Measurements from ENCODE around the gene GOSR1. TPM values are rescaled to one million over a fixed set of nuclear protein-coding genes. Genes with fewer than 3 reads are reported as not detected.

GOSR1 gene
- total and polyA plus RNA-seq, 2 donors (not counting 3 experiments of a cell fraction or from before 2014, with no cell fraction given), result 13.8 to 41.0 TPM

GRCh38 chr17:30520436-30520835, 43.2 kb downstream of the GOSR1 start:
- no peak for FAIRE-seq
- peaks cover 4 to 10% of the 10 kb centered on the region in 2 experiments for H3K36me3 ChIP-seq (ENCODE audit: control insufficient read depth in 2 of 2, extremely low read depth in 1 of 2, insufficient read depth in 2 of 2, low read length in 2 of 2)
- TF ChIP-seq MAX (IDR thresholded peaks at IDR 0.05; ENCODE audit: insufficient read depth, insufficient read length), result no peak
- no peak for TF ChIP-seq POLR2A (IDR thresholded peaks at IDR 0.05; ENCODE audit: low read depth, low read length)
- TF ChIP-seq JUN (IDR thresholded peaks at IDR 0.05; ENCODE audit: borderline replicate concordance, insufficient read depth, insufficient read length, low read depth), result no peak
- TF ChIP-seq POLR2AphosphoS5 (IDR thresholded peaks at IDR 0.05; ENCODE audit: insufficient read depth, low read depth, low read length), result no peak
- TF ChIP-seq MYC (IDR thresholded peaks at IDR 0.05; ENCODE audit: low read depth, low read length), result no peak
- TF ChIP-seq EZH2 (IDR thresholded peaks at IDR 0.05; ENCODE audit: borderline replicate concordance, low read depth, low read length, severe bottlenecking), result no peak
- TF ChIP-seq CTCF (IDR thresholded peaks at IDR 0.05; ENCODE audit: extremely low read depth in 1 of 2, insufficient read depth in 1 of 2, low read depth in 1 of 2, low read length in 2 of 2), result no peak
- TF ChIP-seq FOS (IDR thresholded peaks at IDR 0.05; ENCODE audit: borderline replicate concordance, insufficient read depth, low read length), result no peak
- no peak for TF ChIP-seq GATA2 (IDR thresholded peaks at IDR 0.05; ENCODE audit: insufficient read depth, insufficient read length, low read depth, low read length)

More at GRCh38 chr17:30520436-30520835, 43.2 kb downstream of the GOSR1 start:
- no TSS peak for BruUV-seq (replicated peaks)
- no peaks in the 10 kb centered on the region for H3K9me1 ChIP-seq (replicated peaks; ENCODE audit: control insufficient read depth, extremely low read depth, insufficient read depth, low read length)
- no peaks in the 10 kb centered on the region for H3K79me2 ChIP-seq (ENCODE audit: control insufficient read depth, insufficient read depth, low read length)
- no peak overlapping the region for H3K4me3 ChIP-seq (replicated peaks in 1 of 3; ENCODE audit: insufficient read depth in 1 of 3, low read depth in 1 of 3, low read length in 3 of 3)
- peaks cover 12% of the 10 kb centered on the region for H3K4me1 ChIP-seq (ENCODE audit: control insufficient read depth, extremely low read depth, insufficient read depth, low read length)
- H3K4me2 ChIP-seq (ENCODE audit: insufficient read depth, low read length), result no peak overlapping the region
- no peak overlapping the region for H2AFZ ChIP-seq (ENCODE audit: low read depth, low read length)
- H3K27me3 ChIP-seq (ENCODE audit: control insufficient read depth in 2 of 2, insufficient read depth in 2 of 2, low read length in 2 of 2), result no peaks in the 10 kb centered on the region
- H3K9me3 ChIP-seq (replicated peaks; ENCODE audit: control insufficient read depth, insufficient read depth, low read length), result no peaks in the 10 kb centered on the region
- peak overlapping the region; percentile 58 for H3K27ac ChIP-seq (ENCODE audit: insufficient read depth, low read depth, low read length)
- H3K9ac ChIP-seq (replicated peaks; ENCODE audit: extremely low read depth, insufficient read depth, low read length), result no peak overlapping the region
- intact Hi-C loops (cut with micrococcal nuclease), result no loop called here
- dilution Hi-C loops (cut with MboI; ENCODE audit: extremely low pct_ligation_motif_present, low sequenced_read_pairs), result no loop called here
- H4K20me1 ChIP-seq (replicated peaks; ENCODE audit: control insufficient read depth, extremely low read depth, insufficient read depth, low read length), result no peaks in the 10 kb centered on the region
- ChIA-PET CTCF (interaction anchor here (0.9 kb wide), 1 partner anchor 180 kb away, joined by 4 read pairs; no protein-coding TSS in a partner anchor), POLR2A (no interaction called here)
- DNase-seq (ENCODE audit: low read depth, low spot score), result no peak
